ENCODE data around the gene CD70. TPM values are rescaled to one million over a fixed set of nuclear protein-coding genes. Genes with fewer than 3 reads are reported as not detected.

The CD70 gene
- polyA plus RNA-seq, 1 donor (not counting 4 experiments of a cell fraction or from before 2014, with no cell fraction given) = 0.22 TPM

DNA sequence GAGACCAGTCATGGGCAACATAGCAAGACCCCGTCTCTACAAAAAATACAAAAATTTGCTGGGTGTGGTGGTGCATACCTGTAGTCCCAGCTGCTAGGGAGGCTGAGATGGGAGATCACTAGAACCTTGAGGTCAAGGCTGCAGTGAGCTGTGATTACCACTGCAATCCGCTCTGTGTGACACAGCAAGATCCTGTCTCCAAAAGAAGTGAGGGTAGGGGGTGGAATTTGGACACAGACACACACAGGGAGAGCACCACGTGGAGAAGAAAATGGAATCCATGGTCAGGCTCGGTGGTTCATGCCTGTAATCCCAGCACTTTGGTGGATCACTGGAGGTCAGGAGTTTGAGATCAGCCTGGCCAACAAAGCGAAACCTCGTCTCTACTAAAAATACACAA lies 51.4 kb downstream of the CD70 start:
- DNase-seq (ENCODE audit: low read depth, low spot score) (no peak), FAIRE-seq (no peak)
- TF ChIP-seq, protein P1, sequence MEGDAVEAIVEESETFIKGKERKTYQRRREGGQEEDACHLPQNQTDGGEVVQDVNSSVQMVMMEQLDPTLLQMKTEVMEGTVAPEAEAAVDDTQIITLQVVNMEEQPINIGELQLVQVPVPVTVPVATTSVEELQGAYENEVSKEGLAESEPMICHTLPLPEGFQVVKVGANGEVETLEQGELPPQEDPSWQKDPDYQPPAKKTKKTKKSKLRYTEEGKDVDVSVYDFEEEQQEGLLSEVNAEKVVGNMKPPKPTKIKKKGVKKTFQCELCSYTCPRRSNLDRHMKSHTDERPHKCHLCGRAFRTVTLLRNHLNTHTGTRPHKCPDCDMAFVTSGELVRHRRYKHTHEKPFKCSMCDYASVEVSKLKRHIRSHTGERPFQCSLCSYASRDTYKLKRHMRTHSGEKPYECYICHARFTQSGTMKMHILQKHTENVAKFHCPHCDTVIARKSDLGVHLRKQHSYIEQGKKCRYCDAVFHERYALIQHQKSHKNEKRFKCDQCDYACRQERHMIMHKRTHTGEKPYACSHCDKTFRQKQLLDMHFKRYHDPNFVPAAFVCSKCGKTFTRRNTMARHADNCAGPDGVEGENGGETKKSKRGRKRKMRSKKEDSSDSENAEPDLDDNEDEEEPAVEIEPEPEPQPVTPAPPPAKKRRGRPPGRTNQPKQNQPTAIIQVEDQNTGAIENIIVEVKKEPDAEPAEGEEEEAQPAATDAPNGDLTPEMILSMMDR (optimal IDR thresholded peaks at IDR 0.05 in 1 of 3, IDR thresholded peaks at IDR 0.05 in 1 of 3, conservative IDR thresholded peaks at IDR 0.05 in 1 of 3; ENCODE audit: extremely low read depth in 1 of 3, insufficient read depth in 2 of 3, low read length in 3 of 3) = no peak
- TF ChIP-seq EZH2 (IDR thresholded peaks at IDR 0.05; ENCODE audit: low read length) = no peak
- H3K27me3 ChIP-seq (ENCODE audit: control insufficient read depth, extremely low read depth, insufficient read depth, low read length) = no peaks in the 10 kb centered on the region
- dilution Hi-C loops (cut with MboI; ENCODE audit: extremely low pct_ligation_motif_present, low sequenced_read_pairs) = no loop called here
- peaks cover 11 to 14% of the 10 kb centered on the region in 2 experiments for H3K36me3 ChIP-seq (ENCODE audit: control insufficient read depth in 2 of 2, extremely low read depth in 1 of 2, insufficient read depth in 2 of 2, low read length in 2 of 2)
- no peaks in the 10 kb centered on the region for H4K20me1 ChIP-seq (ENCODE audit: control insufficient read depth, extremely low read depth, insufficient read depth, low read length)
- no peak overlapping the region for H3K27ac ChIP-seq (ENCODE audit: control insufficient read depth, insufficient read depth, low read length)
- no peak overlapping the region for H3K4me3 ChIP-seq (ENCODE audit: control insufficient read depth in 2 of 3, extremely low read depth in 1 of 3, insufficient read depth in 2 of 3, low read depth in 1 of 3, low read length in 3 of 3)
- peaks cover 8% of the 10 kb centered on the region for H3K79me2 ChIP-seq (ENCODE audit: control insufficient read depth, insufficient read depth, low read length)
- H3K9me1 ChIP-seq (ENCODE audit: control insufficient read depth, extremely low read depth, insufficient read depth, low read length) = no peaks in the 10 kb centered on the region
- H3K4me2 ChIP-seq (ENCODE audit: control insufficient read depth, extremely low read depth, insufficient read depth, low read depth, low read length) = no peak overlapping the region
- no peak overlapping the region for H2AFZ ChIP-seq (ENCODE audit: control insufficient read depth, low read length)
- no peaks in the 10 kb centered on the region for H3K9me3 ChIP-seq (ENCODE audit: control insufficient read depth, low read depth, low read length)
- peaks cover 19% of the 10 kb centered on the region for H3K4me1 ChIP-seq (ENCODE audit: control insufficient read depth, extremely low read depth, insufficient read depth, low read length)
- H3K9ac ChIP-seq (ENCODE audit: control insufficient read depth, extremely low read depth, insufficient read depth, low read length) = no peak overlapping the region

Small RNAs within 50 kb of the gene (small RNA-seq; reads per million reads assigned to genes)
- 0 reads per million in 3 experiments for gene RF00019 (ENCODE audit: insufficient read length in 3 of 3, low read depth in 3 of 3, low replicate concordance in 1 of 3)

Other genes starting within 250 kb of the CD70 start
- gene CLPP, start 229.6 kb downstream of the CD70 start, polyA plus RNA-seq = 46.8 to 54.3 TPM (median 52.8 TPM) in 3 replicates
- 9.5 to 18.9 TPM (median 9.8 TPM) in 3 replicates for gene ALKBH7, start 218.4 kb downstream of the CD70 start, polyA plus RNA-seq
- gene PSPN, start 215.2 kb downstream of the CD70 start, polyA plus RNA-seq = 0.33 to 0.50 TPM (median 0.36 TPM) in 3 replicates
- 37.3 to 56.9 TPM (median 39.7 TPM) in 3 replicates for gene GTF2F1, start 198.0 kb downstream of the CD70 start, polyA plus RNA-seq
- gene KHSRP, start 166.3 kb downstream of the CD70 start, polyA plus RNA-seq = 41.8 to 98.9 TPM (median 56.6 TPM) in 3 replicates
- gene SLC25A41, start 157.4 kb downstream of the CD70 start, polyA plus RNA-seq = 0.09 TPM in 1 of 3 replicates, not detected in the others
- gene SLC25A23, start 131.4 kb downstream of the CD70 start, polyA plus RNA-seq = 6.4 to 7.7 TPM (median 6.9 TPM) in 3 replicates
- 5.5 to 11.9 TPM (median 6.1 TPM) in 3 replicates for gene CRB3, start 126.9 kb downstream of the CD70 start, polyA plus RNA-seq
- 0.09 to 0.13 TPM in 2 of 3 replicates, not detected in the other for gene DENND1C, start 109.4 kb downstream of the CD70 start, polyA plus RNA-seq
- gene TUBB4A, start 88.8 kb downstream of the CD70 start, polyA plus RNA-seq = not detected in 3 replicates
- gene TNFSF9, start 60.1 kb downstream of the CD70 start, polyA plus RNA-seq = 11.1 to 12.8 TPM (median 12.3 TPM) in 3 replicates
- gene TNFSF14, start 79.0 kb upstream of the CD70 start, polyA plus RNA-seq = 0.01 TPM in 1 of 3 replicates, not detected in the others
- 10.7 to 85.7 TPM (median 14.8 TPM) in 3 replicates for gene C3, start 129.5 kb upstream of the CD70 start, polyA plus RNA-seq
- 57.7 to 89.8 TPM (median 62.9 TPM) in 3 replicates for gene GPR108, start 146.4 kb upstream of the CD70 start, polyA plus RNA-seq
- 34.8 to 43.8 TPM (median 36.2 TPM) in 3 replicates for gene TRIP10, start 148.5 kb upstream of the CD70 start, polyA plus RNA-seq
- 24.9 to 28.9 TPM (median 28.2 TPM) in 3 replicates for gene SH2D3A, start 176.3 kb upstream of the CD70 start, polyA plus RNA-seq
- 0.42 to 0.61 TPM (median 0.50 TPM) in 3 replicates for gene VAV1, start 181.6 kb upstream of the CD70 start, polyA plus RNA-seq

Measured in keratinocyte (primary cell).